Measurements from ENCODE around the gene TFEC.

Gene TFEC

DNA sequence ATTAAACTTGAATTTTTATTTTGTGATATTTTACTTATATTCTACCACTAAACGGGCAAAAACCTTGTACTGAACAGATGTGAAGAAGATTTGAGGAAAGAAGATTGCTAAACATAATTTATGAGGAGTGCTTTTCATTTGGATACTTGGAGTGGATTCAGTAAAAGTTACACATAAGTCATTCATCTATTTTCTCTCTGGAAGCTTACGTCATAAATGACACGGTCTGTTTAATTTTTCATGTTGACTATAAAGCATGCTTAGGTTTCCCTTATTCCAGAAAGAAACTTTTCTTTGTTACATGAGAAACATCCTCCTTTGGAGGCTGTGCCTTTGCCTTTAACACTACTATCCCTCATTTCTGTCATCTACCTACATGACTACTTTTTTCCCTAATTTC is 53.9 kb downstream of the TFEC start:
- Histone ChIP-seq H3K9ac (ENCODE audit: low read length) (no peak overlapping the region), H3K4me1 (ENCODE audit: control insufficient read depth, insufficient read depth, low read length) (no peaks in the 10 kb centered on the region), H3K4me3 (ENCODE audit: low read length) (no peak overlapping the region), H3K27ac (ENCODE audit: low read depth, low read length) (no peak overlapping the region), H3K36me3 (ENCODE audit: control insufficient read depth, insufficient read depth, low read length) (no peaks in the 10 kb centered on the region), H3K27me3 (ENCODE audit: control insufficient read depth, insufficient read depth, low read length) (no peaks in the 10 kb centered on the region)

DNA sequence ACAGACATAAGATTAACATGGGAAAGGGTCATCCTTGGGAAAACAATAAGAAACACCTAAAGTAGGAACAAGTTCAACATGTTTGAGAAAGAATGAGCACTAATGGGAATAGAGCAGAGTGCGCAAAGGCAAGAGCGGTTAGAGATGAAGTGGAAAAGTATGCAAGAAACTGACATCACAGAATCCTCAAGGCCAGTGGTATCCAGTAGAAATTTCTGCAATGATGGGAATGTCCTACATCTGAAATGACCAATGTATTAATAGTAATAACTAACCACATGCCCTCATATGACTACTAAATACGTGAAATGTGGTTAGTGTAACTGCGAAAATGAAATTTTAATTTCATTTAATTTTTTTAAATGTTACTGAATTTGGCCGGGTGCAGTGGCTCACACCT is 54.8 kb downstream of the TFEC start:
- Histone ChIP-seq H3K36me3 (ENCODE audit: control insufficient read depth, insufficient read depth, low read length) (no peaks in the 10 kb centered on the region), H3K27me3 (ENCODE audit: control insufficient read depth, insufficient read depth, low read length) (no peaks in the 10 kb centered on the region), H3K27ac (ENCODE audit: low read depth, low read length) (no peak overlapping the region)

DNA sequence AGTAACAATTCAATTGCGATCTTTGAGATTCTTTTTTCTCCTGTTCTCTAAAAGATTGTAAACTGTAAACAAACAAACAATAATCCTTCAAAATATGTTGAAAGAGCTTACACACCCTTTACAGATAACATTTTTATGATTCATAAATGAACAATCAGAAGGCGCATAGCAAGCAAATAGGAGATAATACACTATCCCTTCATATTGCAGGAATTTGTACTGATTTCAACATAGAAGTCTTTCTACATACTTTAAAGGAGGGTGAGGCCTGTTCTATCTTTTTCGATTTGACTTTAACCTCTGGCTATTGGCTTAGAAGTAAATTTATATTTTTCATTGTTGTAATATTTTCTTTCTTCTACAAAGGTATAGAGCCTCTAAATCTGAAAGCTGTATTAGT is 57.2 kb downstream of the TFEC start:
- H3K27ac ChIP-seq (ENCODE audit: low read depth, low read length), result no peak overlapping the region
- no peak overlapping the region for H3K9ac ChIP-seq (ENCODE audit: low read length)
- H3K4me1 ChIP-seq (ENCODE audit: control insufficient read depth, insufficient read depth, low read length), result no peaks in the 10 kb centered on the region
- H3K4me3 ChIP-seq (ENCODE audit: low read length), result no peak overlapping the region
- no peaks in the 10 kb centered on the region for H3K36me3 ChIP-seq (ENCODE audit: control insufficient read depth, insufficient read depth, low read length)
- H3K27me3 ChIP-seq (ENCODE audit: control insufficient read depth, insufficient read depth, low read length), result no peaks in the 10 kb centered on the region

More for the DNA sequence above, 54.8 kb downstream of the TFEC start:
- Histone ChIP-seq H3K9ac (ENCODE audit: low read length) (no peak overlapping the region), H3K4me1 (ENCODE audit: control insufficient read depth, insufficient read depth, low read length) (no peaks in the 10 kb centered on the region), H3K4me3 (ENCODE audit: low read length) (no peak overlapping the region)

DNA sequence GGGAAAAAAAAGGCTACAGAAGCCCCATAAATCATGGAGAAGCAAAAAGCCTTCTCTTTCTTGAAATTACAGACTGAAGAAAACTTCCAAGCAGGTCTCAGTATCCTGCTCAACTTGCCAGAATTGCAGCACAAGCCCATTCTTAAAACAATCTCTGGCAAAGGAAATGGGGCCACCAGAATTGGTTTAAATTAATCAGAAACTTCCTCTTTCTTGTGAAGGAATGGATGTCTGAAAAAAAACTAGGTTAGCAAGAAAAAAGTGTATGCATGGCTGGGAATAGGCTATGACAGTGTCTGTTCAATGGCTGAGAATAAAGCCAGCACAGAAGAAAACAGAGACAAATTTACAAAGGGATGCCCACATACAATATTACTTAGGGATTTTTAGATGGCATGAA is 59.1 kb downstream of the TFEC start:
- no peak overlapping the region for H3K27ac ChIP-seq (ENCODE audit: low read depth, low read length)
- H3K36me3 ChIP-seq (ENCODE audit: control insufficient read depth, insufficient read depth, low read length), result no peaks in the 10 kb centered on the region
- H3K4me3 ChIP-seq (ENCODE audit: low read length), result no peak overlapping the region
- H3K4me1 ChIP-seq (ENCODE audit: control insufficient read depth, insufficient read depth, low read length), result no peaks in the 10 kb centered on the region
- no peaks in the 10 kb centered on the region for H3K27me3 ChIP-seq (ENCODE audit: control insufficient read depth, insufficient read depth, low read length)
- H3K9ac ChIP-seq (ENCODE audit: low read length), result no peak overlapping the region

DNA sequence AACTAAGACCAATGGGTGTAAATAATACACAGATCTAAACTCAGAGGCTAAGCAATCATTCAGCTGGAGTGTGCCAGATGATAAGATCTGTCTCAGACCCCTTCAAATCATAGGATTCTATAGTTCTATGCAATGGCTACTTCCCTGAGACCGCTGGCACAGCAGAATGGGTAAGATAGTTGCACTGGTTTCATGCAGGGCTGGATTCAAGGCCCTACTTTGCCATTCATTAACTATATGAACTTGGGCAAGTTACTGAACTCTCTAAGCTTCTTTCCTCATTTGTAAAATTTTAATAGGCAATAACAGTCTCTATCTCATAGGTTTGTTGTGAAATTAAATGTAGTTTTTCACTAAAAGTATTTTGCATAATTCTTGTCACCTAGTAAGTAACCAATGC is 62.0 kb downstream of the TFEC start:
- Histone ChIP-seq H3K4me1 (ENCODE audit: control insufficient read depth, insufficient read depth, low read length) (no peaks in the 10 kb centered on the region), H3K27me3 (ENCODE audit: control insufficient read depth, insufficient read depth, low read length) (no peaks in the 10 kb centered on the region), H3K4me3 (ENCODE audit: low read length) (no peak overlapping the region), H3K27ac (ENCODE audit: low read depth, low read length) (no peak overlapping the region), H3K9ac (ENCODE audit: low read length) (no peak overlapping the region), H3K36me3 (ENCODE audit: control insufficient read depth, insufficient read depth, low read length) (no peaks in the 10 kb centered on the region)

DNA sequence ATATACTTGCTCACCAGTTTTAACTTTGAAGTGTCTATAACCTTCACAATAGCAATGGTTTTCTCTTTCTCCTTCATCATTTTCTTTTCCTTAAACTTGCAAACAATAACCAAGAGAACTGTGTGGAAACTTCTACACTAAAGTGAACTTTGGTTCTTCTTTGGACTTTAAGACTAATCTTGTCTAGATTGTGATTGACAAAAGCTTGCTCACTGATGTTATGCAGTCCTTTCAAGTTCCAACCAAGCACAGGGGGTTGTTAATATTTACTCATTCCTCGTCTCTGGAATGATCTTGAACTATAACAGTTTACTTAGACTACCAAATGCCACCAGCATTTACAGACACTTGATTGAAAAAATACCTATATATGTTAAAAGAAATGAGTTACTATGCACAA is 62.4 kb downstream of the TFEC start:
- no peaks in the 10 kb centered on the region for H3K36me3 ChIP-seq (ENCODE audit: control insufficient read depth, insufficient read depth, low read length)
- no peaks in the 10 kb centered on the region for H3K27me3 ChIP-seq (ENCODE audit: control insufficient read depth, insufficient read depth, low read length)
- no peak overlapping the region for H3K9ac ChIP-seq (ENCODE audit: low read length)
- no peak overlapping the region for H3K27ac ChIP-seq (ENCODE audit: low read depth, low read length)
- no peak overlapping the region for H3K4me3 ChIP-seq (ENCODE audit: low read length)
- no peaks in the 10 kb centered on the region for H3K4me1 ChIP-seq (ENCODE audit: control insufficient read depth, insufficient read depth, low read length)

DNA sequence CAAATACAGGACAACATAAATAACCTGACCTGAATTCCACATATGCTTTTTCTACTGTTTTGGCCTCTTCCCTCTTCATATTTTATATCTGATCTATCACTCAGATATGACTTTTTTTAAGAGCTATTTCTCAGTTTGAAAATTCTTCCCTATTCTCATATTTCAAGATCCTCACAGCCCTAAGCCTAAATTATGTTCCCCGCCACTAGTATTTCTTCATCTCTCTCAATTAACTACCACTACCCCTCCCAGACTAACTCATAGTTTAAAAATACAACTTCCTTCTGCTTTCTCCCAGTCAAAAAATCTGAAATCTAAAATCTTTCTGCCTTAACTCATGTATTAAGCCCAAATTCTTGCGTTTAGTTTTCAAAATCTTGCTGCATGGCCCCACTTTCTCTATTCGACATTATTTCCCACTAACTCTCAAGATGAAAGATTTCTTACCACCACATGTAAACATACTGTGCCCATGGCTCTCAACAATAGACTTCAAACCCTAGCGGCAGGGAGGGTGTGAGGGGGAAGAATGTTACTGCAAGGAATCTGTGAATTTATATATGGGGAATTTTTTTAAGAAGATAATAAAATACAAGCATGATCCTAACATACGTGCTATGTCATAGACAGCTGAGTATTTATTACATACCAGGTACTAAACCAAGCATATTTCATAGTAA is 64.6 kb downstream of the TFEC start:
- H3K4me3 ChIP-seq (ENCODE audit: low read length), result no peak overlapping the region
- no peaks in the 10 kb centered on the region for H3K4me1 ChIP-seq (ENCODE audit: control insufficient read depth, insufficient read depth, low read length)
- no peak overlapping the region for H3K9ac ChIP-seq (ENCODE audit: low read length)
- no peak overlapping the region for H3K27ac ChIP-seq (ENCODE audit: low read depth, low read length)
- H3K27me3 ChIP-seq (ENCODE audit: control insufficient read depth, insufficient read depth, low read length), result no peaks in the 10 kb centered on the region
- no peaks in the 10 kb centered on the region for H3K36me3 ChIP-seq (ENCODE audit: control insufficient read depth, insufficient read depth, low read length)

DNA sequence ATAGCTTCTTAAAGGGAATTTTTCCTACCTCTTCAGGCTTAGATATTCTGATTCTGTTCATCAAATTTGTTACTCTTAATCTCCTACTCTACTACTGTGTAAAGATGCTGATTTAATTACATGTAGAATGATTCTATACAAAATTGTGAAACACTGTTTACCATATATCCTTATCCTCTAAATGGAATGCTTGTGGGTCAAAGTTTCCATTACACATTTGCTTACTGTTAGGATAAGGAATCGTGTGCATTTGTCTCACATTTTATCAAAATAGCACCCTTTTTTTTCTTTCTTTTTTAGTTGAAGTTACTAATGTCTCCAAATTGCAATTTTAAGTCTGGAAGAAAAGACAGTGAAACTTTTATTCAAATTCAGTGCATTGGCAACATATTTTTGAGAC is 65.3 kb downstream of the TFEC start:
- H3K27ac ChIP-seq (ENCODE audit: low read depth, low read length), result no peak overlapping the region
- H3K9ac ChIP-seq (ENCODE audit: low read length), result no peak overlapping the region
- H3K4me3 ChIP-seq (ENCODE audit: low read length), result no peak overlapping the region
- no peaks in the 10 kb centered on the region for H3K27me3 ChIP-seq (ENCODE audit: control insufficient read depth, insufficient read depth, low read length)
- H3K4me1 ChIP-seq (ENCODE audit: control insufficient read depth, insufficient read depth, low read length), result no peaks in the 10 kb centered on the region
- H3K36me3 ChIP-seq (ENCODE audit: control insufficient read depth, insufficient read depth, low read length), result no peaks in the 10 kb centered on the region

DNA sequence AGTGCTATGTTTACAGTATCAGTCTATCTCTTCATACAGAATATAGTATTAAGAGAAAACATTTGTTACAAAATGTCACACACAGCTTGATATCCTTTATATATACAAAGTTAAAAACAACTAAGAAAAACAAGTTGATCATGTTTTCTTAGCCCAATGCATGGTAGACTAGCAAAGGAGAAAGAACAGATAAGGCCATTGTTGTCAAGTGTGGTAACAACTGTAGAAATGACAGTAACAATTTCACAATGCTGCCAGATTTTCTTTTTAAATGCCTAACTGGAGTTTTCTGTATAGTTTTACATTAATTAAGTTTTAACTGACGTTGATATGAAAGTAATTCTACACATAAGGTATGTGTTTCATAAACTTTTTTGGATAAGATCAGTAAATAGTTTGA is 65.8 kb downstream of the TFEC start:
- Histone ChIP-seq H3K4me1 (ENCODE audit: control insufficient read depth, insufficient read depth, low read length) (no peaks in the 10 kb centered on the region), H3K4me3 (ENCODE audit: low read length) (no peak overlapping the region), H3K27ac (ENCODE audit: low read depth, low read length) (no peak overlapping the region), H3K9ac (ENCODE audit: low read length) (no peak overlapping the region), H3K27me3 (ENCODE audit: control insufficient read depth, insufficient read depth, low read length) (no peaks in the 10 kb centered on the region), H3K36me3 (ENCODE audit: control insufficient read depth, insufficient read depth, low read length) (no peaks in the 10 kb centered on the region)

DNA sequence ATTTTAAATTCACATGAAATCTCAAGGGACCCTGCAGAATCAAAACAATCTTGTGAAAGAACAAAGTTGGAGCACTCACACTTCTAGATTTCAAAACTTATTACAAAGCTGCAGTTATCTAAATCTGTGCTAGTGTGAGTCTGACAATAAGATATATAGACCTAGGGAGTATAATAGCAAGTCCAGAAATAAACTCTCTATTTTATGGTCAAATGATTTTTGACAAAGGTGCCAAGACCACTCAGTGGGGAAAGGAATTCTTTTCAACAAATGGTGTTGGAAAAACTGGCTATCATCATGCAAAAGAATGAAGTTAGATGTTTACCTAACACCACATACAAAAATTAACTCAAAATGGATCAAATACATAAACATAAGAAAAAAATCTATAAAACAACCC is 68.2 kb downstream of the TFEC start:
- no peaks in the 10 kb centered on the region for H3K27me3 ChIP-seq (ENCODE audit: control insufficient read depth, insufficient read depth, low read length)
- H3K4me1 ChIP-seq (ENCODE audit: control insufficient read depth, insufficient read depth, low read length), result no peaks in the 10 kb centered on the region
- no peak overlapping the region for H3K27ac ChIP-seq (ENCODE audit: low read depth, low read length)
- H3K4me3 ChIP-seq (ENCODE audit: low read length), result no peak overlapping the region
- no peak overlapping the region for H3K9ac ChIP-seq (ENCODE audit: low read length)
- H3K36me3 ChIP-seq (ENCODE audit: control insufficient read depth, insufficient read depth, low read length), result no peaks in the 10 kb centered on the region

DNA sequence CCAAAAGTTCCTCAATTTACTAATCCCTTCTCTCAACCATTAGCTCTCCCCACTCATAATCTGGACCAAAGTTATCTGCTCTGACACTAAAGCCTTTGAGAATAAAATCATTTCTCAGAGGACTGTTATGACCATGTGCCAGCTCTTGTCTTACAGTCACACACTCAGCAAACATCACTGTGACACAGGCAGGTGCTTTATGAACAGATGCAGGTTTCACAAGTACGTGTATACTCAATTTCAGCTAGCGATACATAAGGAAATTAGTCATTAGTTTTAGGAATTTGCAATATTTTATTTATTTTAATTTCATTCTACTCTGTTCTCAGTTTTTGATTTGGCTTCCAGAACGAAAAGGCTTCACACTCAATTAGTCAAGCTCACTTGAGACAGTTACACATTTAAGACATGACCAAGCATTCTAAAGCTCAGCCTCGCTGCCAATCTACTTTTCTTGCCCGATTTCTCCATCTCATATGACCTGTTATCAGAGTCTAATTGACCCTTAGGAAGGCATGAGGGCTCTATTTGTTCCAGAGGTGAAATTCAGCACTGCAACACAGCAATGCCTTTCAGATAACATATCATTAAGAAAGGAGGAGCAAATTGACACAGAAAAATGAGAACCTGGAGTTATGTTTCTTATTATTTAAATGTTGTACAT is 76.8 kb downstream of the TFEC start:
- no peaks in the 10 kb centered on the region for H3K36me3 ChIP-seq (ENCODE audit: control insufficient read depth, insufficient read depth, low read length)
- H3K4me1 ChIP-seq (ENCODE audit: control insufficient read depth, insufficient read depth, low read length), result no peaks in the 10 kb centered on the region
- no peaks in the 10 kb centered on the region for H3K27me3 ChIP-seq (ENCODE audit: control insufficient read depth, insufficient read depth, low read length)
- H3K27ac ChIP-seq (ENCODE audit: low read depth, low read length), result no peak overlapping the region
- H3K4me3 ChIP-seq (ENCODE audit: low read length), result no peak overlapping the region
- H3K9ac ChIP-seq (ENCODE audit: low read length), result no peak overlapping the region

DNA sequence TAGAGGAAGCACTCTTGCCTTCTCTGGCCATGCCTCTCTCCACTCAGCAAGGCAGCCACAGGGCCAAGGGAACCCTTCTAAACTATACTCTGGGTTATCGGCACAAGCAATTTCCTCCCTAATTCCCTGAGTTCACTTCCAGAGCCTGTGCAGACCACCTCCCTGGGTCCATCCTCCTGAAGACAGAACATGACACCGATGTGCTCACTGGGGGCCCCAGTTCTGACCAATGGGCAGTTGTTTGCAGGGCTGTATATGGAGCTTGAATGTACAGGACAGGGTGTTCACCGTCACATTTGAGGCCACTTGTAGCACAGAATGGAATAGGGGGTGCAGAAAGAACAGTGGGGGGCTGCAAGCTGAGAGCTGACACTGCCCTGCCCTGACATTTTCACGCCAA is 77.7 kb downstream of the TFEC start:
- Histone ChIP-seq H3K36me3 (ENCODE audit: control insufficient read depth, insufficient read depth, low read length) (no peaks in the 10 kb centered on the region), H3K4me1 (ENCODE audit: control insufficient read depth, insufficient read depth, low read length) (no peaks in the 10 kb centered on the region), H3K4me3 (ENCODE audit: low read length) (no peak overlapping the region), H3K27me3 (ENCODE audit: control insufficient read depth, insufficient read depth, low read length) (no peaks in the 10 kb centered on the region), H3K9ac (ENCODE audit: low read length) (no peak overlapping the region), H3K27ac (ENCODE audit: low read depth, low read length) (no peak overlapping the region)

DNA sequence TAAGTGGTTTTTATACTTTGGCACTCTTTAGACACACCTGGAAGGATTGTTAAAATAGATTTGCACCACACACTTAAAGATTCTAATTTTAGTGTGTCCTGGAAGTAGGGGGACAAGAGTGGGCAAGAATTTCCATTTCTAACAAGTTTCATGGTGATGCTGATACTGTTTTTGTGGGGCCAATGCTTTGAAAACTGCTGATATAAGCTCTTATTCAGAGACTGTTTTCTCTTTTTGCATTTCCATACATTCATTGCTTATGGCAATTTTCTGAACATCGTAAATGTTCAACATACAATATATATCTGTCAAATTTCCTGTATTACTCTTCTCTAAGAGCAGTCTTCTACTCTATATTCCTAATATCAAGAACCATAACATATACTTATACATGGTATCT is 79.0 kb downstream of the TFEC start:
- Histone ChIP-seq H3K9ac (ENCODE audit: low read length) (no peak overlapping the region), H3K27ac (ENCODE audit: low read depth, low read length) (no peak overlapping the region), H3K4me3 (ENCODE audit: low read length) (no peak overlapping the region), H3K4me1 (ENCODE audit: control insufficient read depth, insufficient read depth, low read length) (no peaks in the 10 kb centered on the region), H3K27me3 (ENCODE audit: control insufficient read depth, insufficient read depth, low read length) (no peaks in the 10 kb centered on the region), H3K36me3 (ENCODE audit: control insufficient read depth, insufficient read depth, low read length) (no peaks in the 10 kb centered on the region)
